Activated CD4-positive, alpha-beta memory T cell treated with anti-CD3 and anti-CD28 coated beads, Interleukin-2, amount 10 ng/mL, durations not matched to agents 7 days and 5 days (primary cell): ENCODE data around the gene SLC6A3. TPM values are rescaled to one million over a fixed set of nuclear protein-coding genes. Genes with fewer than 3 reads are reported as not detected.

ENCODE experiments used
- CTCF ChIA-PET: fragments of 350-600 bp; sonication (Branson Sonifier 250); formaldehyde crosslinking; loops from one replicate; lab custom pipeline; 2021; ENCODE audit warnings: antibody characterized with exemption, inconsistent platforms; lab: Charles Lee
- POLR2A ChIA-PET: fragments of 350-600 bp; sonication (Branson Sonifier 250); formaldehyde crosslinking; loops from one replicate; lab custom pipeline; 2021; ENCODE audit warnings: antibody characterized with exemption; lab: Charles Lee
- DNase-seq: peaks from one replicate; pipeline ENCODE4 v3.0.0-alpha.2; 2020
- H3K27ac Mint-ChIP-seq: one replicate; pipeline ENCODE4 v1.8.0; 2021; ENCODE audit warnings: mild to moderate bottlenecking, mixed read lengths
- H3K27me3 Mint-ChIP-seq: one replicate; pipeline ENCODE4 v1.8.0; 2021; ENCODE audit warnings: mixed read lengths
- H3K36me3 Mint-ChIP-seq: one replicate; pipeline ENCODE4 v1.8.0; 2021; ENCODE audit warnings: low read depth, mixed read lengths
- H3K4me1 Mint-ChIP-seq: one replicate; pipeline ENCODE4 v1.8.0; 2021; ENCODE audit warnings: mixed read lengths
- H3K4me3 Mint-ChIP-seq: one replicate; pipeline ENCODE4 v1.8.0; 2021; ENCODE audit warnings: mild to moderate bottlenecking, mixed read lengths
- H3K9me3 Mint-ChIP-seq: one replicate; pipeline ENCODE4 v1.8.0; 2021; ENCODE audit warnings: mixed read lengths
- total RNA-seq, 2 experiments: library from RNA; stranded (reverse); gene quantifications; one replicate each; pipeline ENCODE4 v1.2.3, GENCODE V29; 2021

The SLC6A3 gene
- total RNA-seq, 2 experiments from 2014 or later: not detected

DNA sequence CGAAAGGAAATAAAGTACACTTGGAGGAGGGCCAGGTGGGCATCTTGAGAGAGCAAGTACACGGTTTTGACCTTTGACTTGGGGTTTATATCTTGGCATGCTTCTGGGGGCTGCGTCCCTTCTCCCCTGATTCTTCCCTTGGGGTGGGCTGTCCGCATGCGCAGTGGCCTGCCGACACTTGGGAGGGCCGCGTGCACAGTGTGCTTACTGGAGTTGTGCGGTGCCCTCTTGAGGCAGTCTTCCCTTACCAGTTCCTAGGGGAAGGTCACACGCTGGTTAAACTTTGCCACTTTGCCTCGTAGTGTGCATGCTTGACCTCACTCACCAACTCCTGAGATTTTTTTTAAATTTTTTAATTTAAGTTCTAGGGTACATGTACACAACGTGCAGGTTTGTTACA, 96.0 kb downstream of the SLC6A3 start:
- Mint-ChIP-seq H3K4me3 (no peak overlapping the region), H3K27ac (no peak overlapping the region), H3K36me3 (peaks cover under 1% of the 10 kb centered on the region), H3K9me3 (no peaks in the 10 kb centered on the region), H3K27me3 (peaks cover 2% of the 10 kb centered on the region), H3K4me1 (peaks cover 17% of the 10 kb centered on the region)
- POLR2A ChIA-PET: no interaction called here
- CTCF ChIA-PET: no interaction called here
- no peak for DNase-seq

DNA sequence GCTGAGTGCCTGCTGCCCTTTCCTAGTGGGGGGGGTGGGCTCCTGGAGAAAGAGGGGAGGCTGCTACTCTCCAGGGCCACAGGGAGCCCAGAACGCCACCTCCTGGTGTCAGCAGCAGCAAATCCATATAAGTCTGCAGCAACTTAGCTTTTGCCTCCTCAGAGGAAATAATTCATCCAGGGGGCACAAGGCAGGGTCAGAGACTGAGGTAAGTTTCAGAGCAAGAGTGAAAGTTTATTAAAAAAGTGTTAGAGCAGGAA, 96.3 kb downstream of the SLC6A3 start:
- DNase-seq: no peak
- ChIA-PET CTCF (interaction anchor here (0.8 to 1.0 kb wide), 2 partner anchors 31 to 182 kb away, joined by 4 read pairs; no protein-coding TSS in a partner anchor), POLR2A (no interaction called here)
- Mint-ChIP-seq H3K36me3 (peaks cover 4% of the 10 kb centered on the region), H3K27me3 (peaks cover 2% of the 10 kb centered on the region), H3K4me3 (no peak overlapping the region), H3K4me1 (peaks cover 20% of the 10 kb centered on the region), H3K9me3 (no peaks in the 10 kb centered on the region), H3K27ac (no peak overlapping the region)

- DNase-seq: no peak
- ChIA-PET POLR2A (interaction anchor here (0.6 to 1.3 kb wide), 2 partner anchors 27 to 35 kb away, joined by 3 read pairs; no protein-coding TSS in a partner anchor), CTCF (interaction anchor here (1.1 kb wide), 1 partner anchor 38 kb away, joined by 3 read pairs; no protein-coding TSS in a partner anchor)
- Mint-ChIP-seq H3K4me1 (peaks cover 30% of the 10 kb centered on the region), H3K27me3 (peaks cover 2% of the 10 kb centered on the region), H3K4me3 (no peak overlapping the region), H3K27ac (no peak overlapping the region), H3K9me3 (no peaks in the 10 kb centered on the region), H3K36me3 (peaks cover 9% of the 10 kb centered on the region)
Observed at GRCh38 chr5:1347571-1347970, 97.7 kb downstream of the SLC6A3 start.

DNA sequence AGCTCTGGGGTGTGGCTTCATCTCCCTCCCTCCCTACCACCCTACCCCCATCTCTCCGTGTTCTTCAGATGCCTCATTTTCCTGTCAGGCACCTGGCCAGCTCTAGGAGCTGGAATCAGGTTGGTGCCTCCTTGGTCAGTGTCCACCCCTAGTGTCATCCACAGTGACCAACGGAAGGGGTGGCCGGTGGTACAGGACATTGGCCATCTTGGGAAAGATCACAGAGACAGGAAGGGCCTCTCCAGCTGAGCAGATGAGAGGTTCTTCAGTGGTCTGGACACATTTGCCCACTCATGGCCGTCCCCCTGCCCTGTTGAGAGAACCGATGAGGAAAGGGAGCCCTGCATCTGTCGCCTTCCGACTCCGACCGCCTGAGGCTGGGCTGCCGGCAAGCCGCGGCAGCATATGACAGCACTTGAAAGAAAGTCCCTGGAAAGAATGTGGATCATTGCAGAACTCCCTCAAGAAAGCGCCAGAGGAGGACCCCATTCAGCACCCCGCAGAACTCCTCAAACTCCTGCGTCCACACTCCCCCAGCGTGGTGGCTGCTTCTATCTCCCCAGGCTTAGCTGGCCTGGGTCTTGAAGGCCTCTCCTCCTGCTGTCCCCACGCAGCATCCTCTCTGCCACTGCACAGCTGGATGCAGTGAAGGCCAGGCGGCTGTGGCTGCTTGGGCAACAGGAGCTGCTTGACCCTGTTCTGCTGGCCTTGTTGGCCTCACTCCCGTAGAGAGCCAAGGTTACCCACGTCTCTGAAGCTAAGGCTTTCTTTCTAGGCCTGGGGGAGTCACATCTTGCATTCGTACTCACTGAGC, 98.4 kb downstream of the SLC6A3 start:
- Mint-ChIP-seq H3K27ac (peak overlapping the region; percentile 30), H3K4me1 (peaks cover 32% of the 10 kb centered on the region), H3K27me3 (peaks cover 2% of the 10 kb centered on the region), H3K4me3 (peak overlapping the region; percentile 73), H3K36me3 (peaks cover 13% of the 10 kb centered on the region), H3K9me3 (no peaks in the 10 kb centered on the region)
- no peak for DNase-seq
- ChIA-PET CTCF (interaction anchor here (1.1 kb wide), 1 partner anchor 39 kb away, joined by 3 read pairs; no protein-coding TSS in a partner anchor), POLR2A (interaction anchor here (0.6 to 1.3 kb wide), 3 partner anchors 26 to 40 kb away, joined by 3 to 4 read pairs (median 3); no protein-coding TSS in a partner anchor)

DNA sequence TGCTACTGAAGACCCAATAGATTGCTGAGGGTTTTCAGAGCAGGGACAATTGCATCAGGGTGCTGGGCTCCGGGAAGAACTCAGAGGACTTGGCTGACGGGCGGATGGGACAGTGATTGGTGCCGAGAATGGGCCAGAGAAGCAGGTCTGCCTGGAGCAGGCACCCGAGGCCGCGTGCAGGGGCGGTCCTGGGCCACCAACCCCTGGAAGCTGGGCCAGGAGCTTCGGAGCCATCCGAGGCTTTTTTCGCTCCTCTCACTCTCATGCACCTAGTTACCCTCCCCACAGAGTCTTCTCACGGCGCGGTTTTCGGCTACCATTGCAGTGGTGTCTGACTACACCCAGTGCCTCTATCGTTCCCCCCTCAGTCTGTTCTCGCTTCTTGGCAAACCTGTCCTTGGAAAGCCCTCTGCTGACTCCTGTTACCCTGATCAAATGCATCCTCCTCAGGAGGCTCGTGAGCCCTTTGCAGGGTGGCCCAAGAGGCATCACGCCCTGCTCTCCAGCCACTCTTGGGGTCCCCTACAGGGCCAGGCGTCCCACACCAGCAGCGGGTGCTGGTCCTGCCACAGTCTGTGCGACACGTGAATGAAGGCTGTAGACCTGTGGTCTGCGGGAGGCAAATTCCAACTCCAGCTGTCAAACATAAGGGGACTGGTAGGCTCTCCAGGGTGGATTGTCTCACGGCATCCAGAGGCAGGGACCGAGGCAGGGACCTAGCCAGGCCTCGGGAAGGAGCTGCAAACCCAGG, 99.2 kb downstream of the SLC6A3 start:
- DNase-seq: no peak
- H3K4me3 Mint-ChIP-seq: peak overlapping the region; percentile 73
- ChIA-PET CTCF (interaction anchor here (0.6 kb wide), 1 partner anchor 354 kb away, joined by 3 read pairs; no protein-coding TSS in a partner anchor), POLR2A (interaction anchor here (0.6 to 3.0 kb wide), 8 partner anchors 11 to 91 kb away, joined by 3 to 21 read pairs (median 6); no protein-coding TSS in a partner anchor)
- peaks cover 21% of the 10 kb centered on the region for H3K36me3 Mint-ChIP-seq
- H3K9me3 Mint-ChIP-seq: no peaks in the 10 kb centered on the region
- H3K27ac Mint-ChIP-seq: no peak overlapping the region
- H3K27me3 Mint-ChIP-seq: no peaks in the 10 kb centered on the region
- peaks cover 35% of the 10 kb centered on the region for H3K4me1 Mint-ChIP-seq

- Mint-ChIP-seq H3K4me1 (peaks cover 35% of the 10 kb centered on the region), H3K36me3 (peaks cover 26% of the 10 kb centered on the region), H3K27ac (peak within 1 kb of the TSS; percentile 83), H3K9me3 (no peaks in the 10 kb centered on the region), H3K27me3 (no peaks in the 10 kb centered on the region), H3K4me3 (peak within 1 kb of the TSS; percentile 93)
- ChIA-PET POLR2A (interaction anchor here (0.6 to 3.0 kb wide), 12 partner anchors 10 to 289 kb away, joined by 3 to 21 read pairs (median 6); partner anchors contain the start of gene LPCAT1), CTCF (interaction anchor here (0.6 kb wide), 2 partner anchors 35 to 353 kb away, joined by 3 read pairs; no protein-coding TSS in a partner anchor)
- peak; percentile 90 for DNase-seq
Observed at GRCh38 chr5:1344975-1345838, 100.0 kb downstream of the SLC6A3 start, which contains the start of gene CLPTM1L. Gene CLPTM1L (minus strand): TSS chr5:1345099. CDS start chr5:1344841, 258 bp downstream.

GRCh38 chr5:1343931-1344901, 101.0 kb downstream of the SLC6A3 start:
- H3K4me1 Mint-ChIP-seq: peaks cover 35% of the 10 kb centered on the region
- H3K36me3 Mint-ChIP-seq: peaks cover 29% of the 10 kb centered on the region
- H3K27me3 Mint-ChIP-seq: no peaks in the 10 kb centered on the region
- peak overlapping the region; percentile 83 for H3K27ac Mint-ChIP-seq
- peak; percentile 30 for DNase-seq
- H3K9me3 Mint-ChIP-seq: no peaks in the 10 kb centered on the region
- H3K4me3 Mint-ChIP-seq: peak overlapping the region; percentile 93
- ChIA-PET CTCF (interaction anchor here (1.6 kb wide), 1 partner anchor 36 kb away, joined by 3 read pairs; no protein-coding TSS in a partner anchor), POLR2A (interaction anchor here (0.8 to 3.0 kb wide), 13 partner anchors 9 to 290 kb away, joined by 3 to 21 read pairs (median 5); partner anchors contain the start of genes LPCAT1 and TERT)

- H3K27me3 Mint-ChIP-seq: no peaks in the 10 kb centered on the region
- ChIA-PET CTCF (interaction anchor here (0.7 to 1.6 kb wide), 2 partner anchors 26 to 37 kb away, joined by 3 read pairs; no protein-coding TSS in a partner anchor), POLR2A (interaction anchor here (0.7 to 3.0 kb wide), 5 partner anchors 11 to 234 kb away, joined by 3 to 10 read pairs (median 9); no protein-coding TSS in a partner anchor)
- no peak overlapping the region for H3K27ac Mint-ChIP-seq
- H3K4me1 Mint-ChIP-seq: peaks cover 35% of the 10 kb centered on the region
- no peaks in the 10 kb centered on the region for H3K9me3 Mint-ChIP-seq
- H3K4me3 Mint-ChIP-seq: peak overlapping the region; percentile 93
- H3K36me3 Mint-ChIP-seq: peaks cover 29% of the 10 kb centered on the region
- DNase-seq: no peak
Observed at GRCh38 chr5:1343315-1343751, 101.9 kb downstream of the SLC6A3 start.

Other genes starting within 250 kb of the SLC6A3 start
- not detected for gene SLC6A19, start 243.8 kb downstream of the SLC6A3 start, total RNA-seq
- gene SLC6A18, start 220.1 kb downstream of the SLC6A3 start, total RNA-seq: not detected
- gene TERT, start 150.4 kb downstream of the SLC6A3 start, total RNA-seq: 1 to 10 TPM; 2.1 to 2.2 TPM
- gene CLPTM1L, start 100.3 kb downstream of the SLC6A3 start, total RNA-seq: 100 to 1,000 TPM in 1 of 2 experiments, 10 to 100 TPM in 1; 99.7 to 101 TPM
- gene LPCAT1, start 78.5 kb upstream of the SLC6A3 start, total RNA-seq: 10 to 100 TPM; 68.7 to 71.4 TPM